GM19238 (cell line): ENCODE measurements around the gene HADHA.
"Not testable (repeated sequence)": the region's sequence is repeated elsewhere in the genome, so short reads cannot be mapped to it uniquely, and the experiment has no call there.

Source experiments
- DNase-seq: peaks from one replicate; pipeline ENCODE4 v3.0.0; 2011; ENCODE audit warnings: low spot score; ENCODE audit not compliant: insufficient read length

The HADHA gene

DNA sequence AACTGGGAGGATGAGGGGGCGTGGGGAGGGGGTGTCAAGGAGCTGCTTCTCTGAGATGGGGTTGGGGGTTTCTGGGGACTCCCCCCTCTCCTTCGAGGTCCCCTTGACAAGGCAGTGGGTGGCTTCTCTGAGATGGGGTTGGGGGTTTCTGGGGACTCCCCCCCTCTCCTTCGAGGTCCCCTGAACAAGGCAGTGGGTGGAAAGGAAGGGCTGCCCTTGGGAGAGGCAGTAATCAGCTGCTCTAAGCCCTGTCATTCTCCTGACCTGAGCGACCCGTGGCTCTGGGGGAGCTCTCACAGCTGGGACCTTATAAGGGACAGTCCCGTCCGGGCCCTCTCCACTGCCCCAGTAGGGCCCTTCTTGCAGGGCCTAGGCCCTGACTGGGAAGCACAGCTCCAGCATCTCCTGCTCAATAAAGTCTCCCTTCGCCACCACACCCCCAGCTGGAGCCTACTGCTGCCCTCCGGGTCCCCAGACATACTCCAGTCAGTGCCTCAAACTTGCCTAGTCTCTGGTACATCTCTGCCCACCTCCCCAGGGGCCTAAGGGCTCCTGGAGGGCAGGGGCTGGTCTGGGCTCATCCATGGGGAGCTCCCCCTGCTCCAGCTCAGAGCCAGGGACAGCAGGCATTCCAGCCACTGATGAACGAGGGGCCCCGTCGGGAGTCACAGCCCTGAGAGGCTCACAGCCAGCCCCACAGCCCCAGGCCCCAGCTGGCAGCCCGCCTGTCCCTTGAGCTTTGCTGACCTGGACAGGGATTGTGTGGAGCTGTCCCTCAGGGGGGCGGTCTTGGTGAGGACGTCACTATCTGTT lies 68.8 kb downstream of the HADHA start:
- DNase-seq, result no peak

DNA sequence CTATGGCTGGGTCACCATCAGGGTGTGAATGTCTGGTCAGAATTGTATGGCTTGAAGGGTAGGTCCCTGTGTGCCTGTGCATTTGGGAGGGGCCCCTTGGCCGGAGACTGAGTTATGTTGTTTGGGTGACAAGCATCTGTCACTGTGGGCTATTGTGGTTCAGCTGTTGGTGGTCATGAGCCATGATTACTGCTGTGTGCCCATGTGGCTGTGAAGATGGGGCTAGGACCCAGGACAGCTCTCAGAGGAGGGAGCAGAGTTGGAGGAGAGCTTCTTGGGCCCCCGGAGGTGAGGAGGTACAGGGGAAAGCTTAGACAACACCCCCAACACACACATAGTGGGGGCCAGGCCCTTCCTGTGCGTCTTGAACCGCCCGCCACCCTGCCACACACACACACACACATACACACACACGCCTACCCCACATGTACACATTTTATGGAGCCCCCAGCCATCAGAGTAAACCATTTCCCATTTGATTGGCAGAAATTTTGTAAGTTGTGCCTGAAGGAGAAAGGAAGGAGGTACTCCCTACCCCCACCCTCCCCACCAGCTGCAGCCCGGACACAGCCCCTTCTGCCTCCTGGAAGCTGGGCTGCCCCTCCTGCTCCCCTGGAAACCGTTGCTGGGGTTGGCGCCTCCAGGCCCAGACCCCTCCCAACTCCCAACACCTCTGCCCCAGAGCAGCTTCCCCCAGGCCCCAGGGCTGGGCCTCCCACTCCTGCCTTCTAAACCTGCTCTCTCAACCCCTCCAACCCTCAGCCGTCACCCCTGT lies 69.6 kb downstream of the HADHA start:
- DNase-seq, result no peak

GRCh38 chr2:26173776-26174482 lies 70.5 kb downstream of the HADHA start:
- DNase-seq, result no peak

DNA sequence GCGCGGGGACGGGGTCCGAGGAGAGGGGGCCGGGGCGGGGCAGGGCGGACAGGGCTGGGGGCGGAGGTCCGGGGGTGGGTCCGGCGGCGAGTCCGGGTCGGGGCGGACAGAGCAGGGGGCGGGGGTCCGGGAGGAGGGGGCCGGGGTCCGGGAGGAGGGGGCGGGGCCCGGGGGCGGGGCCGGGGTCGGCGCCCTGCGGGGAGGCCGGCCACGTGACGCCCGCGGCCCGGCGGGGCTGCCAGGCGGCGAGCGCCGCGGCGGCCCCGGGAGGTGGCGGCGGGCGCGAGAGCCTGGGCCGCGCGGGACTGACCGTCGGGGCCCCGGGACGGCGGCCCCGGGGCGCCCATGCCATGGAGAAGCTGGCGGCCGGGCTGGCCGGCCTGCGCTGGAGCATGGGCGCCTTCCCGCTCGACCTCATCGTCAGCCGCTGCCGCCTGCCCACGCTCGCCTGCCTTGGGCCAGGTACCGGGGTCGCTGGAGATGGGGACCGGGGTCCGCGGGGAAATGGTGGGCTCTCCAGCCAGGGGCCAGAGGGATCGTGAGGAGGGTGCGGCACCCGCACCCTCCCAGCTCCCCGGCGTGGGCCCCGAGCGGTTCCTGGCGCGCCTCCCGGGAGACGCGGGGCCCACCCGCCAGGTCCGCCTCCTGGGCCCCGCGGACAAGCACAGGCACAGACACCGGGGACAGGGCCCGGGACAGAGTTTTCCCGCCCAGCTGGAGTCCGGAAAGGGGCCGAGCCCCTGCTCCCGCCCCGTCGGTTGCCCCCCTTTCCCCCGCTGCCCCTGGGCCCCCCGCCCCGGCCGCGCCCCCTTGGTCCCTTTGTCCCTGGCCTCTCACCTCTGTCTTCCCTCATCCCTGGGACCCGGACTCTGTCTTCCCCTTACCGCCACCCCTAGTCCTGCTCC lies 71.3 kb downstream of the HADHA start, which contains the start of gene GAREM2:
Gene GAREM2 (plus strand): TSS at position 218 of the 905 bp plus-strand sequence. CDS start 133 bp downstream, at position 351.
- DNase-seq, result no peak

DNA sequence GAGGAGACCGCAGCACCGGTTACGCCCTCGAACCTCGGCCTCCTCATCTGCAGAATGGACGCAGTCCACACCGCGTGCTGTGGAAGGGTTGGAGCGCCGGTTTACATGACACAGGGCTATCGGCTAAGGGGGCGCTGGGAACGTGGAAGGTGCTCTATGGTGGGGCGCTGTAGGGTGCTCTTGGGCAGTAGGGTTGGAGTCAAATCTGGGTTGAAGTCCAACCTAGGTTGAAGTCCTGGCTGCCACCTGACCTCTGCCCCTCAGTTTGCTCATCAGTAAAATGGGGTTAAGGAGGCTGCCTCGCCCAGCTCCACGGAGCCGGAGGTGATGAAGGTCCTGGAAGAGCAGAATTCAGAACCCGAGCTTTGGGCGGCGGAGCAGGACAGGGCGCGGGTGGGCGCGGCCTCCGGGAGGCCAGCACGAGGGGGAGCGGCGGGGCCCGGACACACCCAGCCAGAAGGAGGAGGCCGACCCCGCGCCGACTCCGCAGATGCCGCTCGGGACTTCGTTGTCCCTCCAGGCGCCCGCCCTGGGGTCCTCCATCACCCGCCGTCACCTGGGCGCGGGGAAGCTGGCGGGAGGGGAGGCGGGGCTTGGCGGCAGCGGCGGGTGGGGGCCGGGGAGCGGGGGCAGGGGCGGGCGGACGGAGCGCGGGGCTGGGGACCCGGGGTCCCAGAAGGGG lies 72.1 kb downstream of the HADHA start:
- no peak for DNase-seq

- no peak for DNase-seq
Observed at GRCh38 chr2:26170795-26171194, 73.6 kb downstream of the HADHA start.

GRCh38 chr2:26169681-26170414 lies 74.6 kb downstream of the HADHA start:
- DNase-seq, result no peak

DNA sequence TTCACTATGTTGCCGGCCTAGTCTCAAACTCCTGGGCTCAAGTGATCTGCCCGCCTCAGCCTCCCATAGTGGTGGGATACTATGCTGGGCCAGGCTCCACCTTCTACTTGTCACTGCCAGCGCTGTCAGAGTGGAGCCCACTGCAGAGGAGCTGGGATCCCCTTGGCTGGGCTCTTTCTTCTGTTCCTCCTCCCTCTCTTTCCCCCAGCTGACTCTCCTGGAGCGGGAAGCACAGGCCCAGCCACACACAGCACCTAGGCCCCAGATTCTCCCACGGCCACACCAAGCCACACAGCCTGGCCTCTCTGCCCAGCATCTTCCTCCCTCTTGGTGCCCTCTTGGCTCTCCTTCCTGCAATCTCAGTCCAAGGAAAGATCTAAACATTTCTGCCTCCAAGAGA lies 75.2 kb downstream of the HADHA start:
- DNase-seq, result no peak

DNA sequence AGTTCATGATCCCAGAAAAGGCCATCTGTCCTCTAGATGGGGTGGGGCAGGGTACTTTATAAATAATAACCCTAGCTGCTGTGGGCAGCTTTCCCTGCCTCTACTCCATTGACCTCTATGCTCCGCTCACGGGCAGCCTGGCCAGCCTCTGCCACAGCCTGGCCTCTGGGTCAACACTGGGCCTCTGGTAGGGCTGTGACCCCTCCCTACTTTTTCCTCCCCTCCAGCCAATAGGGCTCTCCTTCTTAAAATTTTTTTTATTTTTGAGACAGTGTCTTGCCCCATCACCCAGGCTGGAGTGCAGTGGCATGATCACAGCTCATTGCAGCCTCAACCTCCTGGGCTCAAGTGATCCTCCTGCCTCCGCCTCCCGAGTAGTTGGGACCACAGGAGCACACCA lies 75.6 kb downstream of the HADHA start:
- no peak for DNase-seq

GRCh38 chr2:26166541-26166940 lies 77.9 kb downstream of the HADHA start:
- not testable (repeated sequence) for DNase-seq

DNA sequence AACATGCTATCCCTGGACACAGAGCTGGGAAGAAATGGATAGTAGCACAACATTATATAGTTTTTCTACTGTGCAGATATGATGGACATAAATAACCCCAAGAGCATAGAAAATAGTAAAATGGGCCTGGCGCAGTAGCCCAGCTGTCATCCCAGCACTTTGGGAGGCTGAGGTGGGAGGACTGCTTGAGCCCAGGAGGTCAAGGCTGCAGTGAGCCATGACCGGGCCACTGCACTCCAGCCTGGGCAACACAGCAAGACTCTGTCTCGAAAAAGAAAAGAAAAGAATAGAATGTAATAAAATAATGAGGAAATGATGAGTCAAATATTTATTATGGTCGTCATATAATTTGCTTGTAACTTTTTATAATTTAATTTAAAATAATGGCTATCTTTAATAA lies 79.0 kb downstream of the HADHA start:
- no peak for DNase-seq

DNA sequence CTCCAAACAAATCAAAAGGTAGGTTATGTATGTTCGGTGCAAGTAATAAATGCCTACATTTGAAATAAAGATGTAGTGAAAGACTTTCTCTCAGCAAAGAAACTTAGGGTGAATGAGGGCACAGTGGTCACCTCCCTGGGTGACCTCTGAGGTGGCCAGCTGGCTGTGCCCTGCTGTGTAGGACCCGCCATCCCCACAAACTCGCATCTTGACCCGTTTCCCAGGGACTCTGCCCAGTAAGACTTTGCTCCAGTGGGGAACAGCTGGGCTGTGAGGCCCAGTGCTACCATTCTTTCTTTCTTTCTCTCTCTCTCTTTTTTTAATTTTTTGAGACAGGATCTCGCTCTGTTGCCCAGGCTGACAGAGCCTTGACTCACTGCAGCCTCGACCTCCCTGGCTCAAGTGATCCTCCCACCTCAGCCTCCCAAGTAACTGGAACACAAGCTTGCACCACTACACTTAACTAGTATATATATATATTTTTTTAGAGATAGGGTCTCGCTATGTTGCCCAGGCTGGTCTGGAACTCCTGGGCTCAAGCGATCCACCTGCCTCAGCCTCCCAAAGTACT lies 79.7 kb downstream of the HADHA start:
- no peak for DNase-seq

- no peak for DNase-seq
Observed at GRCh38 chr2:26164231-26164630, 80.2 kb downstream of the HADHA start.

GRCh38 chr2:26162963-26163362 lies 81.5 kb downstream of the HADHA start:
- no peak for DNase-seq

GRCh38 chr2:26161926-26162325 lies 82.5 kb downstream of the HADHA start:
- no peak for DNase-seq

DNA sequence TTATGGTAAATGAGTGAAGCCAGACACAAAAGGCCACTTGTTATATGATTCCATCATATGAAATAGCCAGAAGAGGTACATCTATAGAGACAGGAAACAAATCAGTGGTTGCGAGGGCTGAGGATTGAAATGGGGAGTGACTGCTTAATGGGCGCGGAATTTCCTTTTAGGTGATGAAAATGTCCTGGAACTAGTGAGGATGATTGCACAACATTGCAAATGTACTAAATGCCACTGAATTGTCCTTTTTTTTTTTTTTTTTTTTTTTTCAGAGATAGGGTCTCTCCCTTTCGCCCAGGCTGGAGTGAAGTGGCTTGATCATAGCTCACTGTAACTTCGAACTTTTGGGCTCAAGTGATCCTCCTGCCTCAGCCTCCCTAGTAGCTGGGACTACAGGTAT lies 86.9 kb downstream of the HADHA start:
- DNase-seq, result no peak

- no peak for DNase-seq
Observed at GRCh38 chr2:26150243-26150642, 94.2 kb downstream of the HADHA start.

- no peak for DNase-seq
Observed at GRCh38 chr2:26148501-26148900, 95.9 kb downstream of the HADHA start.

DNA sequence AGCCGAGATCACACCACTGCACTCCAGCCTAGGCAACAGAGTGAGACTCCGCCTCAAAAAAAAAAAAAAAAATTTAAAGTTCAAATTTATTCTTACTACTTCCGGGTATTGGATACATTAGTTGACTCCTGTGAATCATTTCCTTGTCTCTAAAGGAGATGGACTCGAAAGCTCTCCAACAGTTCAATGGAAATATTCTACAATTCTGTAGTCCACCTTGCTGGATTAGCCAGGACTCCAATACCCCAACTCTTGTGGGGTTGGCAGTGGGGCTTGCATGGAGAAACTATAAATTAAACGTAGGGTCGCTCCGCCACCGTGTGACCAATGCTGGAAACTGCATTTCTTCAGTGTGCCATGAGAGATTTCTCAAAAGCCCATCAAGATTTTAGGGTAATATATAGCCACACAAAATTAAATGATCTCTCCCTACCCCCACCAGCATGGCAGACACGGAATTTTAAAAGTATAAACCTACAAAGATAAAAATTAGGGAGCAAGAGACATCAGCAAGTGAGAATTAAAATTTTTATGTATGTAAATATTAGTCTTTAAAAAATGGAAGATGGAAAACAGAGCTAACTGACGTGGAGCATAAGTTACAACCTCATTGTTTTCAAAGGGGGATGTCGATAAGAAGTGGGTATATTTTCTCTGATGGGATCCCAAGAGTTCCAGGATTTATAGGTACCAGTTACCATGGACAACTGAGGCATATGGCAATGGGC lies 99.3 kb downstream of the HADHA start:
- DNase-seq, result peak; percentile 56
